Upper lobe of left lung (tissue), 6 donors: ENCODE data around the gene SLC27A5. TPM values are rescaled to one million over a fixed set of nuclear protein-coding genes. Genes with fewer than 3 reads are reported as not detected.
"Not testable (repeated sequence)": the region's sequence is repeated elsewhere in the genome, so short reads cannot be mapped to it uniquely, and the experiment has no call there.

ENCODE experiments used
- ATAC-seq, 2 donors: fragments of 200-7000 bp; cut with Tn5 transposase; one replicate each; pipeline ENCODE4 v1.9.1; 2022; ENCODE audit warnings: mild to moderate bottlenecking in 2 of 2, moderate library complexity in 2 of 2; ENCODE audit not compliant: low FRiP score in 2 of 2
- DNase-seq, 2 donors: peaks; one replicate each; pipeline ENCODE4 v3.0.0-alpha.2; 2019 to 2020
- H3K27ac ChIP-seq, 4 donors: fragments of 200-600 bp; sonication (generic); one replicate each; pipeline ENCODE4 v1.5.1; 2016 to 2019
- H3K27me3 ChIP-seq, 4 donors: fragments of 200-600 bp; sonication (generic); one replicate each; pipeline ENCODE4 v1.5.1; 2017 to 2019
- H3K36me3 ChIP-seq, 4 donors: fragments of 200-600 bp; sonication (generic); one replicate each; pipeline ENCODE4 v1.5.1; 2016 to 2019
- H3K4me1 ChIP-seq, 4 donors: fragments of 200-600 bp; sonication (generic); one replicate each; pipeline ENCODE4 v1.5.1; 2018 to 2019
- H3K4me3 ChIP-seq, 4 donors: fragments of 200-600 bp; sonication (generic); one replicate each; pipeline ENCODE4 v1.5.1; 2017 to 2019; ENCODE audit warnings: mild to moderate bottlenecking in 2 of 4, moderate library complexity in 1 of 4
- H3K9me3 ChIP-seq, 4 donors: fragments of 200-600 bp; sonication (generic); one replicate each; pipeline ENCODE4 v1.5.1; 2018 to 2019
- EP300 ChIP-seq, 4 donors: sonication (generic); formaldehyde crosslinking; IDR thresholded peaks; one replicate each; pipeline ENCODE4 v1.5.1; 2017; ENCODE audit warnings: antibody characterized with exemption in 4 of 4, control low read depth in 2 of 4
- POLR2A ChIP-seq, 4 donors: fragments of 450-650 bp; IDR thresholded peaks; one replicate each; pipeline ENCODE4 v1.5.1; 2016 to 2017; ENCODE audit warnings: antibody characterized with exemption in 4 of 4, mild to moderate bottlenecking in 2 of 4
- POLR2AphosphoS5 ChIP-seq, 2 donors: sonication (generic); formaldehyde crosslinking; IDR thresholded peaks; one replicate each; pipeline ENCODE4 v1.5.1; 2017; ENCODE audit warnings: antibody characterized with exemption in 2 of 2
- WGBS, 2 donors: methylation state at CpG; one replicate each; pipeline ENCODE4 v1.1.5; 2017 to 2018; 5-methylcytosine and 5-hydroxymethylcytosine counted together
- small RNA-seq, 4 donors: library from RNA; depleted of rRNA; stranded (forward); fragments of <200 nt; gene quantifications; one replicate each; pipeline ENCODE3, GENCODE V24; 2016
- total RNA-seq, 6 donors: library from RNA; depleted of rRNA in 4 of 6; stranded (reverse); fragments of >200 nt in 4 of 6; gene quantifications; one replicate each; pipeline versions ENCODE4 v1.1.0 to v1.2.1, GENCODE V29; 2016 to 2021
- TF ChIP-seq, protein P1 (sequence below), 6 experiments: fragments of 450-650 bp in 4 of 6; fragments of 200-600 bp in 2 of 6; sonication (generic) in 2 of 6; IDR thresholded peaks; one replicate each; pipeline ENCODE4 v1.5.1; 2016 to 2019; ENCODE audit warnings: antibody characterized with exemption in 6 of 6
- donor health status: DM: no; HTN: no; CAD: no; lungs with moderate emphysema.
- donor health status: DM: no; HTN: yes; CAD: no; lungs with severe emphysema.

The SLC27A5 gene
- total RNA-seq, 6 donors from 2014 or later, result 1.6 to 12.2 (median 6.9) TPM

DNA sequence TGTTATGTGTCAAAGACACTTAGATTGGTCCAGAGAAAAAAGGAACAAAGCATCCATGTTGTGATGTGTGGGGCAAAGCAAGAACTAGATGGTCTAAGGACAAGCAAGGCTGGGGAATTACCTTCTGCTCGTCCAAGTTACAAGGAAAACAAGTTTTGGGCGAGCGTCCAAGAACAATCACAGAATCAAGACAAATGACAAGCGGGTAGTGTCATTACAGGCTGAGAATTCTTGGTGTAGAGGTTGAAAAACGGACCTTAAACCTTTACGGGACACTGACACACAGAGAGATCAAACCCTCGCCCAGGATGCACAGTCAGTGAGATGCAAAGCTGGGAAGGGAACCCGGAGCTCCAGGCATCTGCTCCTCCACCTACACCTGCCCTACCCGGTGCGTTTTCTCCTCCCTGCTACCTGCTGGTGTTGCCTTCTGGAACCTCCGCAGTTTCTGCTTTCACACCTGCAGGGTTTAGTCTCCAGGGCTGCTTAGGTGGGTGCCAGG, 60.9 kb downstream of the SLC27A5 start:
- peaks cover 4 to 18% (median 10%) of the 10 kb centered on the region in 4 donors for H3K36me3 ChIP-seq
- ATAC-seq (peak in 1 of 2 donors; percentile 24), DNase-seq (no peak)
- no peaks in the 10 kb centered on the region for H3K27me3 ChIP-seq
- WGBS, 2 donors, result 8 to 9% methylated on average over 7 to 11 of the region's 11 CpGs
- peak overlapping the region; percentile 64 to 99 (median 98) for H3K4me3 ChIP-seq
- TF ChIP-seq, protein P1, sequence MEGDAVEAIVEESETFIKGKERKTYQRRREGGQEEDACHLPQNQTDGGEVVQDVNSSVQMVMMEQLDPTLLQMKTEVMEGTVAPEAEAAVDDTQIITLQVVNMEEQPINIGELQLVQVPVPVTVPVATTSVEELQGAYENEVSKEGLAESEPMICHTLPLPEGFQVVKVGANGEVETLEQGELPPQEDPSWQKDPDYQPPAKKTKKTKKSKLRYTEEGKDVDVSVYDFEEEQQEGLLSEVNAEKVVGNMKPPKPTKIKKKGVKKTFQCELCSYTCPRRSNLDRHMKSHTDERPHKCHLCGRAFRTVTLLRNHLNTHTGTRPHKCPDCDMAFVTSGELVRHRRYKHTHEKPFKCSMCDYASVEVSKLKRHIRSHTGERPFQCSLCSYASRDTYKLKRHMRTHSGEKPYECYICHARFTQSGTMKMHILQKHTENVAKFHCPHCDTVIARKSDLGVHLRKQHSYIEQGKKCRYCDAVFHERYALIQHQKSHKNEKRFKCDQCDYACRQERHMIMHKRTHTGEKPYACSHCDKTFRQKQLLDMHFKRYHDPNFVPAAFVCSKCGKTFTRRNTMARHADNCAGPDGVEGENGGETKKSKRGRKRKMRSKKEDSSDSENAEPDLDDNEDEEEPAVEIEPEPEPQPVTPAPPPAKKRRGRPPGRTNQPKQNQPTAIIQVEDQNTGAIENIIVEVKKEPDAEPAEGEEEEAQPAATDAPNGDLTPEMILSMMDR (IDR thresholded peaks at IDR 0.05), result no peak
- TF ChIP-seq EP300 (IDR thresholded peaks at IDR 0.05) (no peak), POLR2A (IDR thresholded peaks at IDR 0.05) (no peak), POLR2AphosphoS5 (IDR thresholded peaks at IDR 0.05) (no peak)
- peaks cover 6 to 12% (median 7%) of the 10 kb centered on the region in 4 donors for H3K4me1 ChIP-seq
- peak overlapping the region in 2 of 4 donors; percentile 60 to 73 for H3K27ac ChIP-seq
- peaks cover 0 to 8% (median 3%) of the 10 kb centered on the region in 4 donors for H3K9me3 ChIP-seq

DNA sequence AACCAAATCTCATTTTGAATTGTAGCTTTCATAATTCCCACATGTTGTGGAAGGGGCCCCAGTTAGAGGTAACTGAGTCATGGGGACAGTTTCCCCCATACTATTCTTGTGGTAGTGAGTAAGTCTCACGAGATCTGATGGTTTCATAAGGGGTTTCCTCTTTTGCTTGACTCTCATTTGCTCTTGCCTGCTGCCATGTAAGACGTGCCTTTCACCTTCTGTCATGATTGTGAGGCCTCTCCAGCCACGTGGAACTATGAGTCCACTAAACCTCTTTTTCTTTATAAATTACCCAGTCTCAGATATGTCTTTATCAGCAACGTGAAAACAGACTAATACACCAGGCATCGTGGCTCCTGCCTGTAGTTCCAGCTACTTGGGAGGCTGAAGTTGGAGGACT, 61.8 kb downstream of the SLC27A5 start:
- not testable (repeated sequence) for H3K27ac ChIP-seq, ATAC-seq, H3K27me3 ChIP-seq, DNase-seq, H3K4me3 ChIP-seq, H3K9me3 ChIP-seq
- peaks cover 6 to 12% (median 7%) of the 10 kb centered on the region in 4 donors for H3K4me1 ChIP-seq
- peaks cover 3 to 13% (median 6%) of the 10 kb centered on the region in 4 donors for H3K36me3 ChIP-seq
- WGBS, 2 donors, result 56 to 67% methylated on average over 5 of the region's 5 CpGs

DNA sequence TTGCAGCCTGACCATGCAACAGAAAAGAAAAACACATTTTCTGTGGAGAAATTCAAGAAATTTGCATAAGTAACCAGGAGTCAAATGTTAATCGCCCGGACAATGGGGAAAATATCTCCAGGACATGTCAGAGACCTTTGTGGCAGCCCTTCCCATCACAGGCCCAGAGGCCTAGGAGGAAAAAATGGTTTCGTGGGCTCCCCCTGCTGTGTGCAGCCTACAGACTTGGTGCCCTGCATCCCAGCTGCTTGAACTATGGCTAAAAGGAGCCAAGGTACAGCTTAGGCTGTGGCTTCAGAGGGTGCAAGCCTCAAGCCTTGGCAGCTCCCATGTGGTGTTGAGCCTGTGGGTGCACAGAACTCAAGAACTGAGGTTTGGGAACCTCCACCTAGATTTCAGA, 62.9 kb downstream of the SLC27A5 start:
- not testable (repeated sequence) for H3K36me3 ChIP-seq, H3K27me3 ChIP-seq, H3K27ac ChIP-seq, ATAC-seq, DNase-seq, H3K4me3 ChIP-seq, H3K9me3 ChIP-seq
- peaks cover 6 to 12% (median 7%) of the 10 kb centered on the region in 4 donors for H3K4me1 ChIP-seq
- 74 to 76% methylated on average over 3 of the region's 3 CpGs for WGBS, 2 donors

Small RNA genes lying within 50 kb of the gene (small RNA-seq; reads per million reads assigned to genes)
- gene MIR6807 (0 to 0.06 (median 0) reads per million in 4 donors), gene RN7SL525P (0 reads per million in 4 donors), gene RN7SL693P (0 reads per million in 4 donors), gene RNU6-1337P (0 reads per million in 4 donors)

Other genes with a start within 250 kb of the SLC27A5 start
- 10 to 100 TPM in 1 of 6 donors, 1 to 10 TPM in 5; 4.5 to 13.6 (median 7.1) TPM for gene ZNF8, start 233.0 kb downstream of the SLC27A5 start, total RNA-seq
- gene ERVK3-1, start 206.6 kb downstream of the SLC27A5 start, total RNA-seq, result 10 to 100 TPM; 24.3 to 50.5 (median 37.0) TPM
- 1 to 10 TPM; 1.8 to 6.3 (median 3.7) TPM for gene ZSCAN22, start 185.0 kb downstream of the SLC27A5 start, total RNA-seq
- 10 to 100 TPM in 5 of 6 donors, 1 to 10 TPM in 1; 8.4 to 26.6 (median 16.4) TPM for gene A1BG, start 158.5 kb downstream of the SLC27A5 start, total RNA-seq
- 10 to 100 TPM in 1 of 6 donors, 1 to 10 TPM in 5; 1.5 to 15.7 (median 4.0) TPM for gene ZNF497, start 149.2 kb downstream of the SLC27A5 start, total RNA-seq
- gene ZNF837, start 131.0 kb downstream of the SLC27A5 start, total RNA-seq, result 1 to 10 TPM; 1.8 to 9.4 (median 3.7) TPM
- gene RPS5, start 124.7 kb downstream of the SLC27A5 start, total RNA-seq, result 1,000 to 10,000 TPM in 1 of 6 donors, 100 to 1,000 TPM in 5; 291 to 1,408 (median 829) TPM
- gene RNF225, start 116.3 kb downstream of the SLC27A5 start, total RNA-seq, result 1 to 10 TPM in 2 of 6 donors, under 1 TPM in 1, not detected in 3; 0.27 to 5.2 (median 2.0) TPM
- 10 to 100 TPM in 4 of 6 donors, 1 to 10 TPM in 2; 7.4 to 31.0 (median 13.1) TPM for gene ZNF584, start 103.3 kb downstream of the SLC27A5 start, total RNA-seq
- 10 to 100 TPM in 1 of 6 donors, 1 to 10 TPM in 5; 3.5 to 18.9 (median 5.0) TPM for gene ZNF132, start 71.8 kb downstream of the SLC27A5 start, total RNA-seq
- gene ZNF324B, start 60.4 kb downstream of the SLC27A5 start, total RNA-seq, result 10 to 100 TPM in 3 of 6 donors, 1 to 10 TPM in 3; 6.9 to 18.9 (median 9.8) TPM
- gene ZNF324, start 44.9 kb downstream of the SLC27A5 start, total RNA-seq, result 10 to 100 TPM; 10.8 to 39.8 (median 18.0) TPM
- gene ZNF446, start 35.6 kb downstream of the SLC27A5 start, total RNA-seq, result 10 to 100 TPM; 10.1 to 30.4 (median 14.4) TPM
- 10 to 100 TPM; 11.9 to 19.7 (median 15.0) TPM for gene ZBTB45, start 7.8 kb upstream of the SLC27A5 start, total RNA-seq
- gene TRIM28, start 32.1 kb upstream of the SLC27A5 start, total RNA-seq, result 100 to 1,000 TPM; 197 to 283 (median 213) TPM
- 100 to 1,000 TPM in 5 of 6 donors, 10 to 100 TPM in 1; 75.4 to 162 (median 123) TPM for gene CHMP2A, start 43.1 kb upstream of the SLC27A5 start, total RNA-seq
- 10 to 100 TPM; 33.0 to 53.9 (median 41.6) TPM for gene UBE2M, start 46.6 kb upstream of the SLC27A5 start, total RNA-seq
- 100 to 1,000 TPM in 1 of 6 donors, 10 to 100 TPM in 5; 34.8 to 162 (median 45.5) TPM for gene MZF1, start 61.3 kb upstream of the SLC27A5 start, total RNA-seq